PC-3 (cell line): ENCODE data around the gene VSX1. TPM values are rescaled to one million over a fixed set of nuclear protein-coding genes. Genes with fewer than 3 reads are reported as not detected.

Experiments
- ATAC-seq: fragments of 200-7000 bp; cut with Tn5 transposase; 2 replicates; pipeline ENCODE4 v1.9.1; 2020; ENCODE audit warnings: mild to moderate bottlenecking, moderate library complexity
- BruUV-seq: library from RNA; stranded (reverse); fragments of 400-500 nt; replicated peaks from 2 replicates; lab custom pipeline; 2021; lab: Mats Ljungman, UMichigan
- CTCF ChIA-PET: fragments of 300-600 bp; sonication (Branson Sonifier 250); formaldehyde crosslinking; loops from one replicate; lab custom pipeline; 2022; ENCODE audit warnings: antibody characterized with exemption; lab: Charles Lee
- POLR2A ChIA-PET: fragments of 300-600 bp; sonication (Branson Sonifier 250); formaldehyde crosslinking; loops from one replicate; lab custom pipeline; 2022; ENCODE audit warnings: antibody characterized with exemption; ENCODE audit not compliant: unreplicated experiment; lab: Charles Lee
- DNase-seq: peaks from one replicate; pipeline ENCODE4 v3.0.0-alpha.2; 2015
- H2AFZ ChIP-seq: fragments of 300-600 bp; sonication (generic); 2 replicates; pipeline ENCODE4 v1.6.0; 2016; ENCODE audit warnings: antibody characterized with exemption, low read length
- H3F3A ChIP-seq: fragments of 300-600 bp; sonication (generic); one replicate; pipeline ENCODE4 v1.6.0; 2017; ENCODE audit warnings: antibody characterized with exemption, low read length, control low read depth, mild to moderate bottlenecking; ENCODE audit not compliant: unreplicated experiment
- H3K27ac ChIP-seq: fragments of 300-600 bp; sonication (generic); 2 replicates; pipeline ENCODE4 v1.5.1; 2016; ENCODE audit warnings: mild to moderate bottlenecking, low read length
- H3K27me3 ChIP-seq: fragments of 300-600 bp; sonication (generic); 2 replicates; pipeline ENCODE4 v1.6.1; 2016; ENCODE audit warnings: low read length, mixed read lengths
- H3K36me3 ChIP-seq: fragments of 300-600 bp; sonication (generic); 2 replicates; pipeline ENCODE4 v1.6.1; 2016; ENCODE audit warnings: low read depth, mixed run types, low read length, mixed read lengths
- H3K4me1 ChIP-seq: fragments of 300-600 bp; sonication (generic); 2 replicates; pipeline ENCODE4 v1.5.1; 2016; ENCODE audit warnings: low read length; ENCODE audit not compliant: insufficient read depth
- H3K4me2 ChIP-seq: fragments of 300-600 bp; sonication (generic); 2 replicates; pipeline ENCODE4 v1.6.0; 2016; ENCODE audit warnings: low read length
- H3K4me3 ChIP-seq: fragments of 300-600 bp; sonication (generic); 2 replicates; pipeline ENCODE4 v1.5.1; 2016; ENCODE audit warnings: mild to moderate bottlenecking, low read length, mixed read lengths
- H3K79me2 ChIP-seq: fragments of 300-600 bp; sonication (generic); 2 replicates; pipeline ENCODE4 v1.6.1; 2017; ENCODE audit warnings: low read length, mixed read lengths
- H3K9ac ChIP-seq: fragments of 300-600 bp; sonication (generic); 2 replicates; pipeline ENCODE4 v1.6.0; 2016; ENCODE audit warnings: mild to moderate bottlenecking, low read length
- H3K9me2 ChIP-seq: fragments of 300-600 bp; sonication (generic); replicated peaks from 2 replicates; pipeline ENCODE4 v1.6.1; 2016; ENCODE audit warnings: mixed run types, low read length, mixed read lengths
- H3K9me3 ChIP-seq: fragments of 300-600 bp; sonication (generic); 2 replicates; pipeline ENCODE4 v1.6.1; 2016; ENCODE audit warnings: low read length, mixed read lengths
- H4K20me1 ChIP-seq: fragments of 300-600 bp; sonication (generic); 2 replicates; pipeline ENCODE4 v1.6.1; 2016; ENCODE audit warnings: low read length, mixed read lengths
- CTCF ChIP-seq: fragments of 300-600 bp; sonication (generic); conservative IDR thresholded peaks from 2 replicates; pipeline ENCODE4 v1.5.1; 2017; ENCODE audit warnings: antibody characterized with exemption, low read depth, mild to moderate bottlenecking, low read length
- EZH2 ChIP-seq: fragments of 300-600 bp; sonication (generic); IDR thresholded peaks from one replicate; pipeline ENCODE4 v1.6.1; 2017; ENCODE audit warnings: antibody characterized with exemption, mild to moderate bottlenecking, low read length; ENCODE audit not compliant: unreplicated experiment
- EZH2phosphoT487 ChIP-seq: fragments of 300-600 bp; sonication (generic); IDR thresholded peaks from 2 replicates; pipeline ENCODE4 v1.6.1; 2018; ENCODE audit warnings: mild to moderate bottlenecking, antibody characterized with exemption, low read length, borderline replicate concordance
- intact Hi-C: fragments of 100-400 bp; cut with micrococcal nuclease; formaldehyde crosslinking; loops from 2 replicates; pipeline ENCODE4 v1.9.0; 2023
- total RNA-seq: library from RNA; depleted of rRNA; stranded (reverse); fragments of >200 nt; gene quantifications from 2 replicates; pipeline ENCODE4 v1.2.3, GENCODE V29; 2014

VSX1 gene
- total RNA-seq, 1 experiment from 2014 or later = not detected

- BruUV-seq = no TSS peak
- intact Hi-C loops = no loop called here
- Histone ChIP-seq H3K4me2 (no peak overlapping the region), H4K20me1 (no peaks in the 10 kb centered on the region), H3K9me2 (no peaks in the 10 kb centered on the region), H3K27me3 (peaks cover 2% of the 10 kb centered on the region; the same call in 1 of the 2 replicates), H2AFZ (no peak overlapping the region), H3K9me3 (no peaks in the 10 kb centered on the region), H3K9ac (no peak overlapping the region), H3F3A (no peaks in the 10 kb centered on the region), H3K36me3 (no peaks in the 10 kb centered on the region), H3K4me1 (peaks cover 16% of the 10 kb centered on the region), H3K79me2 (no peaks in the 10 kb centered on the region), H3K4me3 (no peak overlapping the region), H3K27ac (no peak overlapping the region)
- CTCF ChIA-PET = no interaction called here
- ATAC-seq = peak; percentile 51; the same call in 1 of the 2 replicates
- no peak for TF ChIP-seq EZH2
- no peak for TF ChIP-seq EZH2phosphoT487
- TF ChIP-seq CTCF = no peak
- DNase-seq = peak; percentile 41
- POLR2A ChIA-PET = no interaction called here
These were observed 38.5 kb upstream of the VSX1 start for GRCh38 chr20:25120457-25120856.

- H3K9me3 ChIP-seq = no peaks in the 10 kb centered on the region
- ChIA-PET CTCF (interaction anchor here (0.6 kb wide), 1 partner anchor 9 kb away, joined by 3 read pairs; no protein-coding TSS in a partner anchor), POLR2A (no interaction called here)
- intact Hi-C loops = no loop called here
- H3K9me2 ChIP-seq = no peaks in the 10 kb centered on the region
- H4K20me1 ChIP-seq = no peaks in the 10 kb centered on the region
- no peaks in the 10 kb centered on the region for H3K36me3 ChIP-seq
- TF ChIP-seq EZH2 = no peak
- no peak for TF ChIP-seq CTCF
- TF ChIP-seq EZH2phosphoT487 = no peak
- no peaks in the 10 kb centered on the region for H3F3A ChIP-seq
- no peak overlapping the region for H2AFZ ChIP-seq
- H3K4me1 ChIP-seq = peaks cover 22% of the 10 kb centered on the region
- H3K4me3 ChIP-seq = no peak overlapping the region
- no peak overlapping the region for H3K27ac ChIP-seq
- no peak for DNase-seq
- no peaks in the 10 kb centered on the region for H3K79me2 ChIP-seq
- no peak overlapping the region for H3K4me2 ChIP-seq
- no peak overlapping the region for H3K9ac ChIP-seq
- no peak for ATAC-seq
- peaks cover 2% of the 10 kb centered on the region; the same call in 1 of the 2 replicates for H3K27me3 ChIP-seq
- BruUV-seq = no TSS peak
These were observed 36.6 kb upstream of the VSX1 start for GRCh38 chr20:25118529-25118928.

GRCh38 chr20:25117990-25118389 is 36.0 kb upstream of the VSX1 start:
- Histone ChIP-seq H3K27ac (no peak overlapping the region), H3K79me2 (no peaks in the 10 kb centered on the region), H3F3A (no peaks in the 10 kb centered on the region), H3K9me2 (no peaks in the 10 kb centered on the region), H3K4me1 (peaks cover 22% of the 10 kb centered on the region), H3K9ac (no peak overlapping the region), H3K4me2 (no peak overlapping the region), H2AFZ (no peak overlapping the region), H3K4me3 (no peak overlapping the region), H4K20me1 (no peaks in the 10 kb centered on the region), H3K27me3 (peaks cover 2% of the 10 kb centered on the region; the same call in 1 of the 2 replicates), H3K9me3 (no peaks in the 10 kb centered on the region), H3K36me3 (no peaks in the 10 kb centered on the region)
- TF ChIP-seq CTCF (no peak), EZH2 (no peak), EZH2phosphoT487 (no peak)
- BruUV-seq = no TSS peak
- no peak for ATAC-seq
- ChIA-PET POLR2A (no interaction called here), CTCF (interaction anchor here (0.6 kb wide), 1 partner anchor 9 kb away, joined by 3 read pairs; no protein-coding TSS in a partner anchor)
- no peak for DNase-seq
- intact Hi-C loops = no loop called here
